Measurements from ENCODE around the gene MBTPS1.

MBTPS1 gene

DNA sequence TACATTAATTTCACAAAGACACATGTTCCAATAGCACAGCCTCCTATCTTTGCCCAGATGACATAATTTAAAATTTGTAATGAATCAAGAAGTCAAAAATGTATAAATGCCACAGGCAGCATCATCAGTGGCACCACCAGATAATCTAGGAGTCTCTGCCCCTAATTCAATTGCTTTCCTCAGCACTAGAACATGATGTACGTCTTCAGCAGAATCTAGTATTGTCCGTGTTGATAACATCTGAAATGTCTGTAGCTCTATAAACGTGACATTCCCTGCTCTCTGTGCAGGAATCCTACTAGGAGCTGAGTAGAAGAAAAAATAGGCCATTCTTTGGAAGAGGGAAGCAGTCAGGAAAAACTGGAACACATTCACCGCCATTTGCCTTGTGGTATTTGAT is 52.8 kb downstream of the MBTPS1 start:
- DNase-seq (ENCODE audit: low read depth) = no peak
- no peak for TF ChIP-seq CTCF (conservative IDR thresholded peaks at IDR 0.05; ENCODE audit: control insufficient read depth, insufficient read depth, low read depth, low read length)
- H3K4me3 ChIP-seq (ENCODE audit: control insufficient read depth, low read depth, low read length) = no peak overlapping the region

DNA sequence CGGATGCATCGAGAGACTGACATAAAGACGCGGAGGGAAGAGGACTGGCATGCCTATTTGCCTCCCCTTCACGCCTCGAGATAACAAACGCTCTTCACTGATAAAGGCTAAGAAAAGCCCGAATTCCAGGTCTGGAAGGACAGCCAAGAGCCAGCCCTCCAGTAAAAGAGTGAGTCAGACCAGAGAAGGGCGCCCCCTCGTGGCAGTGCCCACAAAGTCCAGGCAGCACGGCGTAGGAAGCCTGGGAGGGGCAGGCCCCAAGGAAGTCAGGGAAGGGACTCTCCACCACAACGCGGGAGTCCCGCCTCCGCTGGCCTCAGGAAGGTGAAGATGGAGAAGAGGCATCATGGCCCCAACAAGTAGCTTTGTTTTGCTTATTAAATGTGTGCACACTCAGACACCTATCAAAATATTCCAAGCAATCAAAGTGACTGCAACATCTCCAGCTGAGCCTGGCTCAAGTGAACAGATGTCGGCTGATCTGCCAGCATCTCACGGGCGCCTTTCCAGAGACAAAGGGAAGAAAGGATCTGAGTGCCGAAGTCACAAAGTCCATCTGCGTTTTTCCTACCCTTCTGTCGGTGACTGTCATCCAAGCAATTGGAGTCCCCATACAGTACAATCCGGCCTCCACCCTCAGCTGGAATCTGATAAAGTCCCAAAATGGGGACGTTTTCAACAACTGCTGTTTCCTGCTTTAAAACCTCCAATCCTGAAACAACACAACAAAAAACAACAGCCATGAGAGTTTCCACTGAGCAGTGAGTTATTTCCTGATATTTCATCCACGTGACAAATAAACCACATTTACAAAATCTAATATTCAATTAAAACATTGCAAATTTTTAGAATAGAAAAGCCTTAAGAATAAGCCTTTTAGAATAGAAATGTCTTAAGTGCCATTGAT is 53.8 kb downstream of the MBTPS1 start:
- peak; percentile 84 for TF ChIP-seq CTCF (conservative IDR thresholded peaks at IDR 0.05; ENCODE audit: control insufficient read depth, insufficient read depth, low read depth, low read length)
- DNase-seq (ENCODE audit: low read depth) = peak; percentile 76
- H3K4me3 ChIP-seq (ENCODE audit: control insufficient read depth, low read depth, low read length) = no peak overlapping the region

GRCh38 chr16:84061236-84061819 is 55.4 kb downstream of the MBTPS1 start:
- no peak for DNase-seq (ENCODE audit: low read depth)
- no peak overlapping the region for H3K4me3 ChIP-seq (ENCODE audit: control insufficient read depth, low read depth, low read length)
- no peak for TF ChIP-seq CTCF (conservative IDR thresholded peaks at IDR 0.05; ENCODE audit: control insufficient read depth, insufficient read depth, low read depth, low read length)

DNA sequence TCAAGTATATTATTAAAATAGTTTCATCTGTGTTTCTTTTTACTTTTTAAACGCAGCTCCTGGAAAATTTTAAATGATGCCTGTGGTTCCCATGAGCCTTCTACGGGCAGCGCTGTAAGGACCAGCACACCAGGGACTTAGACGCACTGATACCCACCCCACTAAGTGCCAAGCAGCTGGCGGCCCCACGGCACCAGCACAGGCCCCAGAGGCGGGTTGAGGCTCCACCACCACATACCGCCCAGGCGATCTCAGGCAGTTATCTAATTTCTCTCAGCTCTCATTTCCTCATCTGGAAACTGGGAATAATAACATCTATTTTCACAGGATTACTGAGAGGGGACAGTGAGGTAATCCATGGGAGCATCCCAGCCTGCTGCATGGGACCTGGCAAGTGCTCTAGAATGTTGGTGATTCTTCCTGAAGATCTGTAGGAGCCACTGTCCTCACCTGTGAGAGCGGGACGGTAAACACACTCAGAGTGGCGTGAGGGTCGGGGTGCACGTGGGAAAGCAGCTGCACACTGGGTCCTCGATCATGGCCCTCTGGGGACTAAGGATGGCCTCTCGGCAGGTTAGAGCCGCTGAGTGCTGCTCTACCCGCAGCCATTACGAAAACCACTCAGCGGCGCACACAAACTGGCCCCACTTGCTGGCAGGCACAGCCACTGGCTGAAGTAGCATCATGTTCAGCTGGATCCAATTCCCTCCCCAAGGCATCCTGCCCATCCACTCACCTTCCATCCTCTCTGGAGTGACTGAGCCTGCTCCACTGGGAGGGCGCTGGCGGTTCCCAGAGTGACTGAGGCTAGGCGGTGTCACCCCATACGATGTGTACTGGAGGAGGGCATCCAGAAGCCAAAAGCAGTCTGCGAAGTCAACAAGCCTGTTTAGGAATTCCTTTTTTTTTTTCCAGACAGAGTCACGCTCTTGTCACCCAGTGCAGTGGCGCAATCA is 56.5 kb downstream of the MBTPS1 start:
- TF ChIP-seq CTCF (conservative IDR thresholded peaks at IDR 0.05; ENCODE audit: control insufficient read depth, insufficient read depth, low read depth, low read length) = no peak
- DNase-seq (ENCODE audit: low read depth) = no peak

DNA sequence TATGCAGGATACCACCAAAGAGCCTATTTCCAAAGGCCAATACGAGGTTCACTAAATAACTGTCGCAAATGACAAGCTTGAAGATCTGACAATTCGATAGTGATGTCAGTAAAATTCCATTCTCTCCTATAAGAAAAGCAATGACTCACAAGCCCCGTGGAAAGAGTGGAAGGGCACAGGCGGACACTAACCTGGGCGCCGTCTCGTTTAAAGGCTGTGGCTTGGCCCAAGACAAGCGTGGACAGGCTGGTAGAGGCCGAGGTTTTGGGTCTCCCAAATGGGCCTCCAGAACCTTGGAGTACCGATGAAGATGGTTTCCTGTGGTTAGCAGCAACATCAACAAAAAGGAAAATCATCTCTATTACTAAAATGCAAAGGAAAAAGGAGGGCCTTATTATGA is 57.6 kb downstream of the MBTPS1 start:
- no peak overlapping the region for H3K4me3 ChIP-seq (ENCODE audit: control insufficient read depth, low read depth, low read length)
- no peak for DNase-seq (ENCODE audit: low read depth)
- TF ChIP-seq CTCF (conservative IDR thresholded peaks at IDR 0.05; ENCODE audit: control insufficient read depth, insufficient read depth, low read depth, low read length) = no peak

More for the DNA sequence above, 56.5 kb downstream of the MBTPS1 start:
- no peak overlapping the region for H3K4me3 ChIP-seq (ENCODE audit: control insufficient read depth, low read depth, low read length)

GRCh38 chr16:84058664-84059063 is 58.1 kb downstream of the MBTPS1 start:
- no peak for DNase-seq (ENCODE audit: low read depth)
- no peak for TF ChIP-seq CTCF (conservative IDR thresholded peaks at IDR 0.05; ENCODE audit: control insufficient read depth, insufficient read depth, low read depth, low read length)
- H3K4me3 ChIP-seq (ENCODE audit: control insufficient read depth, low read depth, low read length) = no peak overlapping the region

Measured in fibroblast of mammary gland (primary cell).